GM06990 (cell line): ENCODE results near the gene PHOX2B.

Experiments used
- DNase-seq: peaks from one replicate; pipeline ENCODE4 v3.0.0-alpha.2; 2011; ENCODE audit not compliant: insufficient read length; ENCODE audit errors: extremely low read depth
- H3K27me3 ChIP-seq: replicated peaks from 2 replicates; pipeline ENCODE4 v1.6.0; 2011; ENCODE audit warnings: low read length; ENCODE audit not compliant: control insufficient read depth, insufficient read depth
- H3K36me3 ChIP-seq: 2 replicates; pipeline ENCODE4 v1.5.1; 2011; ENCODE audit warnings: low read length; ENCODE audit not compliant: control insufficient read depth, insufficient read depth
- H3K4me3 ChIP-seq: replicated peaks from 2 replicates; pipeline ENCODE4 v1.5.1; 2011; ENCODE audit warnings: low read depth, mild to moderate bottlenecking, control low read depth, low read length
- CTCF ChIP-seq: IDR thresholded peaks from 2 replicates; pipeline ENCODE4 v1.5.1; 2011; ENCODE audit warnings: low read length, control low read depth, mild to moderate bottlenecking, inconsistent platforms; ENCODE audit not compliant: insufficient read depth, poor library complexity, severe bottlenecking

The PHOX2B gene

GRCh38 chr4:41734371-41734770 lies 14.2 kb downstream of the PHOX2B start:
- DNase-seq, result no peak
- H3K27me3 ChIP-seq, result peaks cover 2% of the 10 kb centered on the region
- TF ChIP-seq CTCF, result no peak
- no peak overlapping the region for H3K4me3 ChIP-seq
- H3K36me3 ChIP-seq, result no peaks in the 10 kb centered on the region

GRCh38 chr4:41731569-41732126 lies 16.9 kb downstream of the PHOX2B start:
- Histone ChIP-seq H3K27me3 (peaks cover 2% of the 10 kb centered on the region), H3K36me3 (no peaks in the 10 kb centered on the region), H3K4me3 (no peak overlapping the region)
- no peak for DNase-seq
- TF ChIP-seq CTCF, result no peak

DNA sequence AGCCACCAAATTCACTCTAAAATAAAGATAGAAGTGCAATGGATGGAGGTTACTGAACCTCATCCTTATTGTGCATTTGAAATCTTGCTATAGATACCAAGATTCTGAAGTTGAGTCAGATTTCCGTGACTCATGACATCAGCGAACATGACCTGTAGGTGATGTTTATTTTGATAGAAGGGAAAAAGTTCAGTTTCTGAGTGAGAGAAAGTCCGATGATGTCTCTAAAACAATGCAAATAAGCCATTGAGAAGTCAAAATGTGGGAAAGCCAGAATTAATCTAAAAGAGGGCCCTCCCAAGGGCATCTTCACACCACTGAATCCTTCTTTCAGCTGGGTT lies 20.0 kb downstream of the PHOX2B start:
- H3K36me3 ChIP-seq, result no peaks in the 10 kb centered on the region
- peaks cover 2% of the 10 kb centered on the region for H3K27me3 ChIP-seq
- no peak for DNase-seq
- H3K4me3 ChIP-seq, result no peak overlapping the region
- TF ChIP-seq CTCF, result no peak

DNA sequence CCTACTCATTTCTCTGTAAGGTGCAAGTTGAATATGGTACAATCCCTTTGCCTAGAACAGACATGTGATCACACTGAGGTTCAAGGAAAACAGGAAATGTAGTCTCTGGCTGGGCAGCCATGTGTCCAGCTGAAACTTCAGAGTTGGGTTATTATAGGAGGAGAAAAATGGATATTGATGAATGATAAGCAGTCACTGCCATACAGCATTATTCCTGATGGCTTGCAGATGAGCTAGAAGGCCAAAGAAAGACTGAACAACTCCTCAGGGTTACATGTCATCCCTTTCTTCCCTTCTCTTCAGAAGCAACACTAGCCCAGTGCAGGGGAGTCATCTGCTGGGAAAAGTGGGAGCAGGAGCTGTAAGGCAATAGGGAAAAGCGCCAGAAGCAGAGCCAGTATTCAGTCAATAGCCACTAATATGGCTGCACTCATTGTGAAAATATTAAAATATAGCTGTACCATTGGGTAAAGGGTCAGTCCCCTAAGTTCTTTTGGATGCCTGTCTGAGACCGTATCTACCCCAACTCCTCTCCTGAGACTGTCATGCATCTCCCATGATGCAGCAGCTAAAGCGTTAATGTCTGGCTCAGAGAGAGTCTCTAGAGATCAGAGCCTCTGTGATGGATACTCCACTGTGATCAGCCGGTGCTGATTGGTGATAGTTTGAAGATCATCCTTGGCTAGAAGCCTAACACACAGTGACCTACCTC lies 20.5 kb downstream of the PHOX2B start:
- Histone ChIP-seq H3K4me3 (no peak overlapping the region), H3K27me3 (peaks cover 2% of the 10 kb centered on the region), H3K36me3 (no peaks in the 10 kb centered on the region)
- TF ChIP-seq CTCF, result no peak
- no peak for DNase-seq

DNA sequence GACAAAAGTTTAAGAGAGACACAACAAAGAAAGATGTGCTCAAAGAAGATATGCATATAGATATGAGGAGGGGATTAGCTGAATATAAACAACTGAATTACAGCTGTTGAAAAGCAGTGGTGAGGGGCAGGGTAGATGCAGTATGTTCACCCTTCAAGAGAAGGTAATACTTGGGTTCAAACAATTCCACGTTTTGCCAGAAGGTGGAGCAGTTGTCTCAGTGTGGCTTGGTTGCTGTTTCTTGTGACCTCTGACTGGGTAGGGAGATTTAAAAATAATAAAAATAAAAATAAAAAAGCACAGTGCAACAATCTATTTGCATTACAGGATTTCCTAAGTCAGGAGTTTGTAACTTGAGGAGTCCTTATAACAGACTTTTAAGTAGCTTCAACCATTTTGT lies 23.3 kb downstream of the PHOX2B start:
- Histone ChIP-seq H3K4me3 (no peak overlapping the region), H3K27me3 (no peaks in the 10 kb centered on the region)
- no peak for DNase-seq

More for the DNA sequence above, 23.3 kb downstream of the PHOX2B start:
- no peak for TF ChIP-seq CTCF
- no peaks in the 10 kb centered on the region for H3K36me3 ChIP-seq
